Endodermal cell (in vitro differentiated cells): Measurements from ENCODE around the gene ZDHHC19. TPM values are rescaled to one million over a fixed set of nuclear protein-coding genes. Genes with fewer than 3 reads are reported as not detected.

ENCODE experiments used
- DNase-seq: peaks from one replicate; pipeline ENCODE4 v3.0.0-alpha.2; 2017
- H3K27ac ChIP-seq: 2 replicates; pipeline ENCODE4 v1.5.1; 2013; ENCODE audit warnings: mild to moderate bottlenecking, low read depth, low read length, moderate library complexity
- H3K27me3 ChIP-seq: 2 replicates; pipeline ENCODE4 v1.6.1; 2013; ENCODE audit warnings: mild to moderate bottlenecking, low read length, moderate library complexity; ENCODE audit not compliant: insufficient read depth, control insufficient read depth, poor library complexity, severe bottlenecking
- H3K36me3 ChIP-seq: 2 replicates; pipeline ENCODE4 v1.7.0; 2013; ENCODE audit warnings: mild to moderate bottlenecking, low read length, moderate library complexity; ENCODE audit not compliant: control insufficient read depth, insufficient read depth
- H3K4me1 ChIP-seq: one replicate; pipeline ENCODE4 v1.7.0; 2013; ENCODE audit warnings: low read length; ENCODE audit not compliant: control insufficient read depth, insufficient read depth
- H3K4me3 ChIP-seq: 2 replicates; pipeline ENCODE4 v1.5.1; 2013; ENCODE audit warnings: mild to moderate bottlenecking, low read length, moderate library complexity
- H3K9ac ChIP-seq: 2 replicates; pipeline ENCODE4 v1.6.1; 2013; ENCODE audit warnings: mild to moderate bottlenecking, low read length, moderate library complexity; ENCODE audit not compliant: poor library complexity, severe bottlenecking; ENCODE audit errors: extremely low read depth
- H3K9me3 ChIP-seq: 2 replicates; pipeline ENCODE4 v1.6.1; 2013; ENCODE audit warnings: mild to moderate bottlenecking, low read length, moderate library complexity; ENCODE audit not compliant: control insufficient read depth
- H3K27ac Mint-ChIP-seq: 2 replicates; pipeline ENCODE4 v1.8.0; 2020; ENCODE audit warnings: mixed read lengths
- H3K27me3 Mint-ChIP-seq: 2 replicates; pipeline ENCODE4 v1.8.0; 2021; ENCODE audit warnings: mild to moderate bottlenecking, mixed read lengths; ENCODE audit not compliant: insufficient read depth
- H3K36me3 Mint-ChIP-seq: 2 replicates; pipeline ENCODE4 v1.8.0; 2020; ENCODE audit warnings: low read depth, mixed read lengths
- H3K4me1 Mint-ChIP-seq: 2 replicates; pipeline ENCODE4 v1.8.0; 2020; ENCODE audit warnings: mixed read lengths
- H3K4me3 Mint-ChIP-seq: 2 replicates; pipeline ENCODE4 v1.8.0; 2020; ENCODE audit warnings: mild to moderate bottlenecking, moderate library complexity, mixed read lengths
- H3K9me3 Mint-ChIP-seq: 2 replicates; pipeline ENCODE4 v1.8.0; 2020; ENCODE audit warnings: mild to moderate bottlenecking, mixed read lengths
- CTCF ChIP-seq: fragments of 200-600 bp; sonication (generic); conservative IDR thresholded peaks from 2 replicates; pipeline ENCODE4 v1.5.0; 2021; ENCODE audit warnings: antibody characterized with exemption, mild to moderate bottlenecking
- WGBS, 2 experiments: methylation state at CpG; one replicate each; pipeline versions ENCODE4 v1.1.5 to v1.1.7; 2013; ENCODE audit warnings: missing lambda C conversion rate in 2 of 2, mixed read lengths in 1 of 2; ENCODE audit not compliant: insufficient coverage in 1 of 2, insufficient read length in 1 of 2; 5-methylcytosine and 5-hydroxymethylcytosine counted together
- total RNA-seq, 2 donors: library from RNA; stranded (reverse); fragmentation: NEBNext Ultra II Directional in 1 of 2; extraction: Animal tissue kit (Norgen Biotek cat#: 25700) in 1 of 2; gene quantifications; 2 replicates in 1 of 2; 3 replicates in 1 of 2; pipeline ENCODE4 v1.2.1, GENCODE V29; 2021

Gene ZDHHC19
- total RNA-seq, 2 donors from 2014 or later, result 0.86 TPM; not detected in 1

GRCh38 chr3:196208942-196209695, 2.1 kb downstream of the ZDHHC19 start:
- no peak overlapping the region for H3K27ac ChIP-seq
- H3K9me3 Mint-ChIP-seq, result no peaks in the 10 kb centered on the region
- H3K36me3 ChIP-seq, result no peaks in the 10 kb centered on the region
- peaks cover 6% of the 10 kb centered on the region for H3K27me3 ChIP-seq
- TF ChIP-seq CTCF, result no peak
- no peaks in the 10 kb centered on the region for H3K9me3 ChIP-seq
- H3K4me1 ChIP-seq, result no peaks in the 10 kb centered on the region
- DNase-seq, result no peak
- H3K4me1 Mint-ChIP-seq, result no peaks in the 10 kb centered on the region
- H3K9ac ChIP-seq, result no peak overlapping the region
- H3K4me3 ChIP-seq, result no peak overlapping the region
- WGBS, 2 experiments, result 91 to 94% methylated on average over 15 to 24 of the region's 24 CpGs
- H3K27me3 Mint-ChIP-seq, result peaks cover 32% of the 10 kb centered on the region
- H3K27ac Mint-ChIP-seq, result no peak overlapping the region
- H3K4me3 Mint-ChIP-seq, result no peak overlapping the region
- H3K36me3 Mint-ChIP-seq, result no peaks in the 10 kb centered on the region

- H3K4me3 Mint-ChIP-seq, result peak overlapping the region; percentile 55
- H3K9me3 Mint-ChIP-seq, result no peaks in the 10 kb centered on the region
- Histone ChIP-seq H3K36me3 (no peaks in the 10 kb centered on the region), H3K4me1 (no peaks in the 10 kb centered on the region), H3K9me3 (no peaks in the 10 kb centered on the region), H3K4me3 (peak overlapping the region; percentile 74), H3K27ac (no peak overlapping the region), H3K27me3 (peaks cover 6% of the 10 kb centered on the region), H3K9ac (no peak overlapping the region)
- 44 to 70% methylated on average over 22 to 49 of the region's 49 CpGs for WGBS, 2 experiments
- TF ChIP-seq CTCF, result no peak
- no peak overlapping the region for H3K27ac Mint-ChIP-seq
- H3K4me1 Mint-ChIP-seq, result no peaks in the 10 kb centered on the region
- H3K36me3 Mint-ChIP-seq, result no peaks in the 10 kb centered on the region
- peaks cover 32% of the 10 kb centered on the region for H3K27me3 Mint-ChIP-seq
- peak; percentile 97 for DNase-seq
Measured at GRCh38 chr3:196207833-196208607, 3.2 kb downstream of the ZDHHC19 start.

- no peaks in the 10 kb centered on the region for H3K9me3 Mint-ChIP-seq
- Histone ChIP-seq H3K36me3 (no peaks in the 10 kb centered on the region), H3K27me3 (peaks cover 6% of the 10 kb centered on the region), H3K4me1 (no peaks in the 10 kb centered on the region), H3K9ac (no peak overlapping the region), H3K9me3 (no peaks in the 10 kb centered on the region), H3K4me3 (peak overlapping the region; percentile 71), H3K27ac (no peak overlapping the region)
- peak; percentile 74 for DNase-seq
- 18 to 50% methylated on average over 14 to 45 of the region's 70 CpGs for WGBS, 2 experiments
- no peaks in the 10 kb centered on the region for H3K36me3 Mint-ChIP-seq
- peak overlapping the region; percentile 55 for H3K4me3 Mint-ChIP-seq
- TF ChIP-seq CTCF, result no peak
- H3K27ac Mint-ChIP-seq, result no peak overlapping the region
- no peaks in the 10 kb centered on the region for H3K4me1 Mint-ChIP-seq
- H3K27me3 Mint-ChIP-seq, result peaks cover 33% of the 10 kb centered on the region
Measured at GRCh38 chr3:196207159-196207832, 3.9 kb downstream of the ZDHHC19 start.
